Astrocyte (in vitro differentiated cells and primary cell): Measurements from ENCODE around the gene TAGLN.

Source experiments
- CTCF ChIP-seq: IDR thresholded peaks from 2 replicates; pipeline ENCODE4 v1.5.1; 2011; ENCODE audit warnings: low read depth, mild to moderate bottlenecking, inconsistent platforms, low read length, moderate library complexity; ENCODE audit not compliant: insufficient read depth
- EZH2 ChIP-seq: IDR thresholded peaks from 2 replicates; pipeline ENCODE4 v1.6.1; 2012; ENCODE audit warnings: mild to moderate bottlenecking, low read length, inconsistent platforms; ENCODE audit not compliant: insufficient read depth

DNA sequence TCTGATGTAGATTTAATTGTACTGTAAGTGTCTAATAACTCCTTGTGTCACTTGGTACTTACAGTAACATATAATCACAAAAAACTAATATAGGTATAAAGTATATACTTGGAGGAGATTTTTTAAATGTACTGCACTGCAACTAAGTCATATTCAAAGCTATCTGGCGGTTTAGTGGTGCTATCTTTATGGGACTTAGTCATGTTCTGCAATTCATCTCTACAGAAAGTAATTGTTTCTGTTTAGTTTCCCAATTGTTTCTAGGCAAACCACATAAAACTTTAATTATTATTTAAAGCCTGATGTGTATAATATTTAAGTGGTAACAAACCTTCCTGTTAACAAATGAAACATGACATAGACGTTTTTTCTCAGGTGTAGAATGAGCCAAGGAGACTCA, 47.1 kb upstream of the TAGLN start:
- TF ChIP-seq CTCF, result no peak
- no peak for TF ChIP-seq EZH2
